ENCODE data around the gene DNAH5. TPM values are rescaled to one million over a fixed set of nuclear protein-coding genes. Genes with fewer than 3 reads are reported as not detected.

Gene DNAH5
- total and polyA plus RNA-seq, 2 of the 13 experiments (the other 11 are each of a cell fraction or from before 2014, with no cell fraction given) = 0.09 TPM

DNA sequence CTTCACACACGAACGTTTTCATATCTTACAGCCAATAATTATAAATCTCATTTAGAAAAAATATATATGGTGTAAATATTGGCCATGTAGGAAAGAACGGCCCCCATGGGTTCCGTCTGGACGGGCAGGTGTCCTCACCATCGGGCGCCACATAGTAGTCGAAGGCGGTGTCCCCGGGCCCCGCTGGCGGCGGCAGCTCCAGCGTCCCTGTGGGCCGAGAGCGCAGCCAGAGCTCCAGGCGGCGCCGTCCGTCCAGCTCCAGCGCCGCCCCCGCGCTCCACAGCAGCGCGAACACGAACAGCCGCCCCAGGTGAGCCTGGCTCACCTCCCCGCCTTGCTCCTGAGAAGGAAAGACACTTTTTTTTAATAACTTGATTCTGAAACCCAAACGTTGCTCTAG is 134.6 kb downstream of the DNAH5 start (continued):
- TF ChIP-seq, protein P1, sequence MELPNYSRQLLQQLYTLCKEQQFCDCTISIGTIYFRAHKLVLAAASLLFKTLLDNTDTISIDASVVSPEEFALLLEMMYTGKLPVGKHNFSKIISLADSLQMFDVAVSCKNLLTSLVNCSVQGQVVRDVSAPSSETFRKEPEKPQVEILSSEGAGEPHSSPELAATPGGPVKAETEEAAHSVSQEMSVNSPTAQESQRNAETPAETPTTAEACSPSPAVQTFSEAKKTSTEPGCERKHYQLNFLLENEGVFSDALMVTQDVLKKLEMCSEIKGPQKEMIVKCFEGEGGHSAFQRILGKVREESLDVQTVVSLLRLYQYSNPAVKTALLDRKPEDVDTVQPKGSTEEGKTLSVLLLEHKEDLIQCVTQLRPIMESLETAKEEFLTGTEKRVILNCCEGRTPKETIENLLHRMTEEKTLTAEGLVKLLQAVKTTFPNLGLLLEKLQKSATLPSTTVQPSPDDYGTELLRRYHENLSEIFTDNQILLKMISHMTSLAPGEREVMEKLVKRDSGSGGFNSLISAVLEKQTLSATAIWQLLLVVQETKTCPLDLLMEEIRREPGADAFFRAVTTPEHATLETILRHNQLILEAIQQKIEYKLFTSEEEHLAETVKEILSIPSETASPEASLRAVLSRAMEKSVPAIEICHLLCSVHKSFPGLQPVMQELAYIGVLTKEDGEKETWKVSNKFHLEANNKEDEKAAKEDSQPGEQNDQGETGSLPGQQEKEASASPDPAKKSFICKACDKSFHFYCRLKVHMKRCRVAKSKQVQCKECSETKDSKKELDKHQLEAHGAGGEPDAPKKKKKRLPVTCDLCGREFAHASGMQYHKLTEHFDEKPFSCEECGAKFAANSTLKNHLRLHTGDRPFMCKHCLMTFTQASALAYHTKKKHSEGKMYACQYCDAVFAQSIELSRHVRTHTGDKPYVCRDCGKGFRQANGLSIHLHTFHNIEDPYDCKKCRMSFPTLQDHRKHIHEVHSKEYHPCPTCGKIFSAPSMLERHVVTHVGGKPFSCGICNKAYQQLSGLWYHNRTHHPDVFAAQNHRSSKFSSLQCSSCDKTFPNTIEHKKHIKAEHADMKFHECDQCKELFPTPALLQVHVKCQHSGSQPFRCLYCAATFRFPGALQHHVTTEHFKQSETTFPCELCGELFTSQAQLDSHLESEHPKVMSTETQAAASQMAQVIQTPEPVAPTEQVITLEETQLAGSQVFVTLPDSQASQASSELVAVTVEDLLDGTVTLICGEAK (IDR thresholded peaks at IDR 0.05) = no peak
- TF ChIP-seq, protein P1 (CRISPR knock-in tag; IDR thresholded peaks at IDR 0.05) = no peak

DNA sequence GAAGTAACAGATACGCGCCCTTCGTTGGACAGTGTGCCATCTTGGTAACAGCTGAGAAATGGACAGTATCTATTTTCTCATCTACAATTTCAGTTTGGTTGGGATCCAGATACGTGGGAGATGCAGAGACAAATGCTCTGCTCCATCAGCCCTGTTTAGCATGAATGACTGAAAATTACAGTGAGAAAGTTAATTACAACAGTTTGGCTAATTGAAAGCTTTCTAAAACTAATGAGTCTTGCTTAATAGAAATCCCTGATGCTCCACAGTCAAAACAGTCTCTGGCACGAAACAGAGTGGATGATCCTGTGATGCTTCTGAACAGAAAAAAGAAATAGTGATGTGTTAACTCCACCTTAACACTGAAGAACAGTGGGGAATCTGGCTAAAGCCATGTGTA is 140.2 kb downstream of the DNAH5 start:
- H3K4me2 ChIP-seq (ENCODE audit: low read depth, low read length) = no peak overlapping the region
- intact Hi-C loops (cut with micrococcal nuclease; ENCODE audit: unreplicated experiment) = no loop called here
- no peaks in the 10 kb centered on the region for H3K79me2 ChIP-seq (ENCODE audit: insufficient read depth, low read length)
- no peak overlapping the region for H2AFZ ChIP-seq (ENCODE audit: low read length)
- H3K4me1 ChIP-seq (ENCODE audit: insufficient read depth, low read length) = no peaks in the 10 kb centered on the region
- no peak for ATAC-seq
- no peak for FAIRE-seq
- ChIA-PET CTCF (ENCODE audit: low intra/inter-chr PET ratio, low total read pairs) (no interaction called here), POLR2A (no interaction called here)
- no peaks in the 10 kb centered on the region for H3K27me3 ChIP-seq (ENCODE audit: control insufficient read depth in 1 of 2, insufficient read depth in 2 of 2, low read length in 2 of 2)
- 58% methylated on average over 5 of the region's 5 CpGs for WGBS (ENCODE audit: low lambda C conversion rate)
- BruUV-seq (replicated peaks) = no TSS peak
- no peak overlapping the region for H3K4me3 ChIP-seq (replicated peaks in 1 of 3; ENCODE audit: insufficient read depth in 1 of 3, low read depth in 2 of 3, low read length in 3 of 3)
- H3K9ac ChIP-seq (ENCODE audit: insufficient read depth, low read depth, low read length) = no peak overlapping the region
- DNase-seq (ENCODE audit: low spot score) = no peak
- H3K36me3 ChIP-seq (replicated peaks in 1 of 2; ENCODE audit: control insufficient read depth in 1 of 2, insufficient read depth in 2 of 2, low read length in 2 of 2) = no peaks in the 10 kb centered on the region
- in situ Hi-C loops (cut with HindIII; ENCODE audit: extremely low pct_ligation_motif_present, low pct_unique_long_range_greater_than_20kb) = no loop called here
- no peaks in the 10 kb centered on the region for H3K9me3 ChIP-seq (ENCODE audit: low read length)
- H4K20me1 ChIP-seq (ENCODE audit: insufficient read depth, low read length) = no peaks in the 10 kb centered on the region
- no peak overlapping the region for H3K27ac ChIP-seq (ENCODE audit: extremely low read length, insufficient read depth, low read length)
- TF ChIP-seq ETV5 (CRISPR knock-in tag; IDR thresholded peaks at IDR 0.05; ENCODE audit: borderline replicate concordance) (no peak), ZNF530 (CRISPR knock-in tag; IDR thresholded peaks at IDR 0.05; ENCODE audit: low read depth) (no peak), MEIS2 (CRISPR knock-in tag; IDR thresholded peaks at IDR 0.05) (no peak), CBX5 (CRISPR knock-in tag; IDR thresholded peaks at IDR 0.05; ENCODE audit: borderline replicate concordance) (no peak), ARNTL (CRISPR knock-in tag; IDR thresholded peaks at IDR 0.05) (no peak), ZNF30 (CRISPR knock-in tag; IDR thresholded peaks at IDR 0.05) (no peak), ZUFSP (CRISPR knock-in tag; IDR thresholded peaks at IDR 0.05; ENCODE audit: borderline replicate concordance) (no peak), SOX5 (CRISPR knock-in tag; IDR thresholded peaks at IDR 0.05; ENCODE audit: borderline replicate concordance) (no peak), HOXA7 (CRISPR knock-in tag; IDR thresholded peaks at IDR 0.05) (no peak), HNRNPL (IDR thresholded peaks at IDR 0.05; ENCODE audit: low read depth, low read length) (no peak), ZSCAN25 (CRISPR knock-in tag; IDR thresholded peaks at IDR 0.05) (no peak)
- TF ChIP-seq, protein P2, sequence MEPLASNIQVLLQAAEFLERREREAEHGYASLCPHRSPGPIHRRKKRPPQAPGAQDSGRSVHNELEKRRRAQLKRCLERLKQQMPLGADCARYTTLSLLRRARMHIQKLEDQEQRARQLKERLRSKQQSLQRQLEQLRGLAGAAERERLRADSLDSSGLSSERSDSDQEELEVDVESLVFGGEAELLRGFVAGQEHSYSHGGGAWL (CRISPR knock-in tag; IDR thresholded peaks at IDR 0.05) = no peak
